ENCODE data around the gene PDCD1.
"Not testable (repeated sequence)": the region's sequence is repeated elsewhere in the genome, so short reads cannot be mapped to it uniquely, and the experiment has no call there.

The PDCD1 gene

DNA sequence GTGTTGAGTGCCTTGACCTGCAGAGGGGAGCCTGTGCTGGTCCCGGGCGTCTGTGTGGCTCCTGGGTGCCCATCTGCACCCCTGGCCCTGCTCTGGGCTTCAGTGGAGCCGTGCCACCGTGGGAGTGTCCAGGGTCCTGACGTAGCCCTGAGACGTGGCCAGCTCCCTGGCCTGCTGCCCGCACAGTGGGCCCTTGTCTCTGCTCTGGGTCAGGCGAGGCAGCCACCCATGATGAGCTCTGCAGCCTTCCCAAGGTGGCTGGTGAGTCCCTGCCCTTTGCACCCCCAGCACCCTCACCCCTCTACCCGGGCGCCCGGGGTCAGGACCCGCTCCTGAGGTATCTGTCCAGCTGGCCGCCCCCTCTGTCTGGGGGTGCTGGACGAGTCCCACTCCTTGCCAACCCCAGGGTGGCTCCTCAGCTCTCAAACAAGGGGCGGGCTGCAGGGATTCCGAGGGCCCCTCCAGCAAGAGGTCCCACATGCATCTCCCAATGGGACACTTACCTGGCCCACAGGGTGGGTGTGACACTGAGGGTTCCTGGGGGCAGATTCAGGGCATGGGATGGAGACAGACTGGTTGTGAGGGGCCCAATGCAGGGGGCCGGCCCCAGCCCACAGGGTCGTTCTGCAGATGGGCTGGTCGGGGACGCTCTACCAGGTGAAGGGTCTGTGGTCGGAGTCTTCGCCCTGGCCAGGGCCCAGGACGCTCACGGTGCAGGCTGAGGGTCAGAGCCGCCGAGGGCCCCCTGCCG lies 47.3 kb downstream of the PDCD1 start:
- DNase-seq = no peak

GRCh38 chr2:241810307-241811200 lies 48.1 kb downstream of the PDCD1 start:
- no peak for DNase-seq

DNA sequence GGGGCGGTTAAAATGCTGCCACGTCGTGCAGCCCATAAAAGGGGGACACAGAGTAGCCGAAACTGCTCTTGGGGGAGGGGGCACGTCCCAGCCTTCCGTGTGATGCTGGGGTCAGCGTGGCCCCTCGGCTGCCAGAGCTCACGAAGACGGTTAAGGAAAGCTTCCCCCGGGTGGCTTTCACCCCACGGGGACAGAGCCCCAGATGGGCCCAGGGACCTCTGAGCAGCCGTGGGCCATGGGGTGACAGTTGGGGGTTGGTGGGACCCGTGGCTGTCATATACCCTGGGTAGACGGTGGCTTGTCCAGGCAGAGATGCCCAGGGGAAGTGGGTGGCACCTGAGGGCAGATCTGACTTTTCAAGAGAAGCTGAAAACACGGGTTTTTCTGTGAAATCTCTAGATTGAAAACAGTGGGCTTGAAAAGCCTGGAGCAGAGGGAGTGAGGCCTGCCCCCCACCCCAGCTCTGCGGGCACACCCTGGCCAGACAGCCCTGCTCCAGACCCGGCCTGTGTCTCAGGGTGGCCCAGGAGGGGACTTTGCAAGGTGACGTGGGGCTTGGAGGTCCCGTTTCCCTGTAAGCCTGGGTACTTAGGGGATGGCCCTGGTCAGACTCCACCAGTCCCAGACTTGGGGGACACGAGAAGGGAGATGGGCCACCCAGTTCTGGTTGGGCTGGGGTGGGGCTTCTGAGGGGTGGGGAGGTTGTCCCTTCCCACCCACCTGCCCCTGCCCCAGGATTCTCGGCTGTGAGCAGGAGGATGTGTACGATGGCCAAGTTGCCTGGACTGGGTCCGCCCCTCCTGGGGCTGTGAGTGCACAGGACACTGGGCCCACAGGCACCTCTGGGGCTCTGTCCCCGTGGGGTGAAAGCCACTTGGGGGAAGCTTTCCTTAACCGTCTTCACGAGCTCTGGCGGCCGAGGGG lies 49.0 kb downstream of the PDCD1 start:
- no peak for DNase-seq

GRCh38 chr2:241808721-241809382 lies 49.8 kb downstream of the PDCD1 start, which contains the start of gene NEU4:
NEU4 (plus strand) TSS chr2:241809193; CDS start chr2:241814485, 5,292 bp downstream.
- DNase-seq = no peak

DNA sequence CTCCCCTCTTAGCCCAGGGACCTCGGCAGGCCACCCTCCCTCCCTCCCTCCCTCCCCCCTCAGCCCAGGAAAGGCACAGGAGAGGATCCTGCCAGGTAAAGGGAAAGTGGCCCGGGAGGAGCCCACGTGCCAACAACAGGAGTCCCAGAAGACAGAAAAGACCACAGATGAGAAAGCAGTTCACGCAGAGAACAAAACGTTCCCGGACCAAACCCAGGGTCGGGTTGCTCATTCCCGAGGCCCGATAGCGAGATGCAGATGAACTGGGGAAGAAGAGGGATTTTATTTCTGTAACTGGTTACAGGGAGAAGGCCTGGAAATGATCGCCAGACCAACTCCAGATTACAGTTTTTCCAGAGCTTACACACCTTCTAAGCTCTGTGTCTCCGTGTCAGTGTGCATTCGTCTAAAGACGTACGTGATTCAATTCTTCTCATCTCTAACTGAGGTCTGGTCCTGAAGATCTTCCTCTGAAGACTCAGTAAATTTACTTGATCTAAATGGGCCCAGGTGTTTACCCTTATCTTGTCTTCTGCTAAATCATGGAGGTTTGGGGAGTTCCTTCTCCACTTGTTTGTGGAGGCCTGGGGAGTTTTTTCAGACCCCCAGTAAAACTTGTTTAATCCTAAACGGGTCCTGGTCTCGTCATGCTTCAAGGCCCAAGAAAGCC lies 50.5 kb downstream of the PDCD1 start:
- no peak for DNase-seq

- DNase-seq = not testable (repeated sequence)
These were observed 52.5 kb downstream of the PDCD1 start for GRCh38 chr2:241806217-241806616.

GRCh38 chr2:241804326-241805229 lies 54.1 kb downstream of the PDCD1 start:
- peak; percentile 42 for DNase-seq

- DNase-seq = peak; percentile 81
These were observed 55.0 kb downstream of the PDCD1 start for GRCh38 chr2:241803387-241804325.

DNA sequence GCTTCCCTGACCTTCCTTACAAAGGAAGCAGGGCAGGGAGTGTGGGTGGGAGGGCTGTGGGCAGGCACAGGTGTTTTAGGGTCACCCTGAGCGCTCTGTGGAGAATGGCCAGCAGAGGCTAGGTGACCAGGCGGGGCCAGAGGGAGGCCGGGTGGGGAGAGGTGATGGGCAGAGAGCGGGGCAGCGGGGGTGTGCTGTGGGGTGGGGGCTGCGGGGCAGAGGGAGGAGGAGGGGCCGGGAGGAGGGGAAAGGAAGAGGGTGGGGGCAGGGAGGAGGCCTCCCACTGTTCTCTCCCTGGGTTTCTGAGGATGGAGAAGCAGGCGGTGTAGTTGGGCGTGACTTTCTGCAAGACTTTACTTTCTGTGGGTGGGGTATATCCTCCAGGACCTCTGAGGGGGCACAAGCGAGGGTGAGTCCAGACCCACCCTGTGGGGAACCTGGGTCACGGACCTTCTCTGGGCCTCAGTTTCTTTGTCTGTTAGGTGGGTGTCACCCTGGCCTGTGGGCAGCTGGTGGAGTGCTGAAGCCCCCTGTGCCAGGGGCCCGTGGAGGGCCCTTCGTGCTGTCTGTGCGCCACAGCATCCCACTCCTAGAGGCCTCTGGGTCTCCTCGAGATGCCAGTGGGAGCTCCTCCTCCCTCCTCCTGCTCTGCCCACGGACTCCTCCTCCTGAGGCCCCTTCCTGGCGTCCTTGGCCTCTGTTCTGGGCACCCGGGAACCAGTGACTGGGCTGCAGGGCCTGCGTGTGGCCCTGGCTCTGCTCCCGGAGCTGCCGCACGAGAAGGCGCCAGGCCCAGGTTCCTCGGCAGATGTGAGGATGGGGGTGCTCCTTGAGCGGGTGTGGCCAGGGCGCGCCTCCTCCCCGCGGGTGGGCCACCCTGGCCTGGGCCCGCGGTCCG lies 56.0 kb downstream of the PDCD1 start:
- peak; percentile 41 for DNase-seq

GRCh38 chr2:241801611-241802420 lies 56.9 kb downstream of the PDCD1 start:
- peak; percentile 34 for DNase-seq

DNA sequence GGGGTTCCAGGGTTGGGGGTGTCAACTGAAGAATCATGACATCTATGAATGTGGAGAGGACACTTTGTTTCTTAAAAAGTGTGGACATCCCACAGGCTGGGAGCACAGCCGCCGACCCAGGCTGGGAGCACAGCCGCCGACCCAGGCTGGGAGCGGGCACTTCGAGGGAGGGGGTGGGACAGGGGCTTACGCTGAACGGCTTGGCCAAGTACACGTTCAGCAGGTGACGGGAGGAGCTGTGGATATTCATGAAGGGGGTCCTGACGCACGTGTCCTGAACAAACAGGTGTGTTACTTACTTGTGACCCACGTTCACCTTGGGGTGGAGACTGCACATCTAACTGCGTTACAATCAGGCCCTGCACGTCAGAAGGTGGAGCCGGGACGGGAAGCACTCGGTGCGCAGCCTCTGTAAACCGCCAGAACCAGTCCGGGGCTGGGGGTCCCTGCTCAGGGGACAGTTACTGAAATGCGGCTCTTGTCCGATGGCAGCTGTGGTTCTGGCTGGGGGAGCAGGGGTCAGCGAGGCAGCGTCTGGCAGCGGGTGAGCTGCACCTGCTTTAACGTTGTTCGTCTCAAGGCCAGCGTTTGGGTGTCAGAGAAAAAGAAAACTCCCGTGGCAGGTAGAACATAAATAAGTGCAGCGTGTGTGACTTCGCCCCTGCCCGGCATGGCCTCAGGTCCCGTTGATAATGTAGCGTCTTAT lies 58.3 kb downstream of the PDCD1 start:
- DNase-seq = not testable (repeated sequence)
